ENCODE data around the gene DPH5. TPM values are rescaled to one million over a fixed set of nuclear protein-coding genes. Genes with fewer than 3 reads are reported as not detected.

The DPH5 gene
- total and polyA plus RNA-seq, 2 of the 4 experiments (the other 2 are of a cell fraction), result 32.3 to 42.0 TPM

DNA sequence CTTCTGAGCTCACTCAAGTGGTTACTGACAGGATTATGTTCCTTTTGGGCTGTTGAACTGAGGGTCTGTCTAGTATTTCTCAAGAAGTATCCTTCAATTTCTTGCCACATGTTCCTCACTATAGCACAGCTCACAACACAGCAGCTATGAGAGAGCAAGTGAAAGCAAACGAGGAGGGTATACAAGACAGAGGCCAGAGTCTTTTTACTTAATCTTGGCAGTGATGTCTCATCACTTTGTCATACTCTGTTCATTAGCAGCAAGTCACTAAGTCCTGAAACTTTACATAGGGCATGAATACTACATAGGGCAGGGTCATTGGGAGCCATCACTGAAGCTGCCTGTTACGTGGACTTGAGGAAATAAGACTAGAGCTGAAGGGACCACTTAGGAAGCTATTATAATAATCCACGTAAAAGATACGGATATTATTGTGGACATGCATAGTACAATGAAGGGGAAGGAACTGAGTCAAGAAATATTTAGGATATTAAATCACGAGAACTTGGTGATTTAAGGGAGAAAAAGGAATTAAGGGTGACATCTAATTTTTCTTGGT, 66.0 kb downstream of the DPH5 start:
- DNase-seq, result peak; percentile 46
- dilution Hi-C loops (cut with HindIII; ENCODE audit: low sequenced_read_pairs, unreplicated experiment), result no loop called here
- H3K4me3 ChIP-seq (ENCODE audit: insufficient read depth, low read depth, low read length), result no peak overlapping the region
- intact Hi-C loops (cut with micrococcal nuclease), result no loop called here
- H3K79me1 ChIP-seq (ENCODE audit: low read depth in 1 of 2, low read length in 2 of 2), result peaks cover 5 to 15% of the 10 kb centered on the region in 2 experiments; a peak in 3 of 4 replicates
- H3K9me3 ChIP-seq (ENCODE audit: control insufficient read depth, insufficient read depth, low read length), result no peaks in the 10 kb centered on the region
- no TSS peak for BruUV-seq (replicated peaks)
- H4K8ac ChIP-seq (ENCODE audit: low read depth in 2 of 2, low read length in 2 of 2), result no peak overlapping the region
- H3K4me1 ChIP-seq (ENCODE audit: control insufficient read depth, insufficient read depth, low read length), result peaks cover 3% of the 10 kb centered on the region
- no peak overlapping the region for H4K91ac ChIP-seq (ENCODE audit: insufficient read depth, low read depth, low read length)
- H3K4me2 ChIP-seq (ENCODE audit: low read depth, low read length), result peak overlapping the region; percentile 67; the same call in 1 of the 2 replicates
- no peak overlapping the region for H3K56ac ChIP-seq (ENCODE audit: extremely low read depth, insufficient read depth, low read length)
- ChIA-PET CTCF (no interaction called here), POLR2A (ENCODE audit: unreplicated experiment) (no interaction called here)
- no peaks in the 10 kb centered on the region for H3K27me3 ChIP-seq (ENCODE audit: control insufficient read depth, insufficient read depth, low read length)
- H3K23ac ChIP-seq (ENCODE audit: low read depth, low read length), result peak overlapping the region; percentile 29; the same call in 1 of the 2 replicates
- peak; percentile 58 for ATAC-seq (ENCODE audit: low read depth)
- H3K9me1 ChIP-seq (ENCODE audit: insufficient read depth, low read length), result peaks cover 5% of the 10 kb centered on the region
- H4K20me1 ChIP-seq (ENCODE audit: insufficient read depth, low read length), result no peaks in the 10 kb centered on the region
- in situ Hi-C loops (cut with MboI; ENCODE audit: low sequenced_read_pairs), result no loop called here
- no peak overlapping the region for H3K4ac ChIP-seq (ENCODE audit: low read depth, low read length)
- no peak overlapping the region for H2BK20ac ChIP-seq (ENCODE audit: low read depth, low read length)
- TF ChIP-seq, protein P1, sequence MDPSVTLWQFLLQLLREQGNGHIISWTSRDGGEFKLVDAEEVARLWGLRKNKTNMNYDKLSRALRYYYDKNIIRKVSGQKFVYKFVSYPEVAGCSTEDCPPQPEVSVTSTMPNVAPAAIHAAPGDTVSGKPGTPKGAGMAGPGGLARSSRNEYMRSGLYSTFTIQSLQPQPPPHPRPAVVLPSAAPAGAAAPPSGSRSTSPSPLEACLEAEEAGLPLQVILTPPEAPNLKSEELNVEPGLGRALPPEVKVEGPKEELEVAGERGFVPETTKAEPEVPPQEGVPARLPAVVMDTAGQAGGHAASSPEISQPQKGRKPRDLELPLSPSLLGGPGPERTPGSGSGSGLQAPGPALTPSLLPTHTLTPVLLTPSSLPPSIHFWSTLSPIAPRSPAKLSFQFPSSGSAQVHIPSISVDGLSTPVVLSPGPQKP (IDR thresholded peaks at IDR 0.05; ENCODE audit: borderline replicate concordance, low read depth, low read length), result no peak
- TF ChIP-seq RCOR1 (IDR thresholded peaks at IDR 0.05; ENCODE audit: insufficient replicate concordance, low read length) (no peak), MAFK (IDR thresholded peaks at IDR 0.05; ENCODE audit: low read depth, low read length) (no peak), MXI1 (IDR thresholded peaks at IDR 0.05; ENCODE audit: borderline replicate concordance, low read depth, low read length) (no peak), RAD21 (IDR thresholded peaks at IDR 0.05; ENCODE audit: low read length) (no peak), RFX5 (IDR thresholded peaks at IDR 0.05; ENCODE audit: low read depth, low read length) (no peak), POLR2A (IDR thresholded peaks at IDR 0.05; ENCODE audit: low read depth, low read length) (no peak), SMC3 (IDR thresholded peaks at IDR 0.05; ENCODE audit: low read depth, low read length) (no peak), NFE2L2 (IDR thresholded peaks at IDR 0.05; ENCODE audit: low read depth, low read length) (no peak), BHLHE40 (IDR thresholded peaks at IDR 0.05; ENCODE audit: low read depth, low read length) (no peak), CEBPB (IDR thresholded peaks at IDR 0.05; ENCODE audit: low read depth, low read length) (no peak)
- TF ChIP-seq, protein P2, sequence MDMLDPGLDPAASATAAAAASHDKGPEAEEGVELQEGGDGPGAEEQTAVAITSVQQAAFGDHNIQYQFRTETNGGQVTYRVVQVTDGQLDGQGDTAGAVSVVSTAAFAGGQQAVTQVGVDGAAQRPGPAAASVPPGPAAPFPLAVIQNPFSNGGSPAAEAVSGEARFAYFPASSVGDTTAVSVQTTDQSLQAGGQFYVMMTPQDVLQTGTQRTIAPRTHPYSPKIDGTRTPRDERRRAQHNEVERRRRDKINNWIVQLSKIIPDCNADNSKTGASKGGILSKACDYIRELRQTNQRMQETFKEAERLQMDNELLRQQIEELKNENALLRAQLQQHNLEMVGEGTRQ (IDR thresholded peaks at IDR 0.05; ENCODE audit: low read depth, low read length), result no peak
- TF ChIP-seq, protein P3, sequence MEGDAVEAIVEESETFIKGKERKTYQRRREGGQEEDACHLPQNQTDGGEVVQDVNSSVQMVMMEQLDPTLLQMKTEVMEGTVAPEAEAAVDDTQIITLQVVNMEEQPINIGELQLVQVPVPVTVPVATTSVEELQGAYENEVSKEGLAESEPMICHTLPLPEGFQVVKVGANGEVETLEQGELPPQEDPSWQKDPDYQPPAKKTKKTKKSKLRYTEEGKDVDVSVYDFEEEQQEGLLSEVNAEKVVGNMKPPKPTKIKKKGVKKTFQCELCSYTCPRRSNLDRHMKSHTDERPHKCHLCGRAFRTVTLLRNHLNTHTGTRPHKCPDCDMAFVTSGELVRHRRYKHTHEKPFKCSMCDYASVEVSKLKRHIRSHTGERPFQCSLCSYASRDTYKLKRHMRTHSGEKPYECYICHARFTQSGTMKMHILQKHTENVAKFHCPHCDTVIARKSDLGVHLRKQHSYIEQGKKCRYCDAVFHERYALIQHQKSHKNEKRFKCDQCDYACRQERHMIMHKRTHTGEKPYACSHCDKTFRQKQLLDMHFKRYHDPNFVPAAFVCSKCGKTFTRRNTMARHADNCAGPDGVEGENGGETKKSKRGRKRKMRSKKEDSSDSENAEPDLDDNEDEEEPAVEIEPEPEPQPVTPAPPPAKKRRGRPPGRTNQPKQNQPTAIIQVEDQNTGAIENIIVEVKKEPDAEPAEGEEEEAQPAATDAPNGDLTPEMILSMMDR (conservative IDR thresholded peaks at IDR 0.05; ENCODE audit: low read depth, low read length), result no peak
- H3K14ac ChIP-seq (replicated peaks; ENCODE audit: low read depth, low read length), result peak overlapping the region; percentile 7
- no peak overlapping the region for H3K27ac ChIP-seq (ENCODE audit: insufficient read depth, low read length)
- WGBS, 2 experiments (ENCODE audit: extremely low coverage in 2 of 2, insufficient read length in 1 of 2), result no CpG with 5 or more reads among the region's 5 CpGs
- no peak overlapping the region for H2AK9ac ChIP-seq (replicated peaks; ENCODE audit: low read depth, low read length, poor library complexity)
- no peak overlapping the region for H2BK15ac ChIP-seq (ENCODE audit: low read depth, low read length)
- no peak overlapping the region for H3K9ac ChIP-seq (ENCODE audit: low read depth, low read length)
- peaks cover 6% of the 10 kb centered on the region for H3K36me3 ChIP-seq (ENCODE audit: control insufficient read depth, insufficient read depth, low read length)
- no peak overlapping the region for H2AK5ac ChIP-seq (ENCODE audit: low read depth, low read length)
- no peak overlapping the region for H2BK5ac ChIP-seq (ENCODE audit: low read depth, low read length, poor library complexity, severe bottlenecking)
- peak overlapping the region; percentile 78; the same call in 1 of the 2 replicates for H4K5ac ChIP-seq (ENCODE audit: low read depth, low read length)
- H3K18ac ChIP-seq (ENCODE audit: low read depth, low read length), result peak overlapping the region; percentile 4; the same call in 1 of the 2 replicates
- no peak overlapping the region for H2BK120ac ChIP-seq (ENCODE audit: low read depth, low read length)
- no peak overlapping the region for H2AFZ ChIP-seq (replicated peaks; ENCODE audit: low read length, poor library complexity)
